Osteoblast (primary cell): Measurements from ENCODE around the gene C12orf57. TPM values are rescaled to one million over a fixed set of nuclear protein-coding genes. Genes with fewer than 3 reads are reported as not detected.

Source experiments
- DNase-seq: peaks from one replicate; pipeline ENCODE4 v3.0.0; 2011; ENCODE audit warnings: low spot score, mixed read lengths; ENCODE audit not compliant: insufficient read length; ENCODE audit errors: missing footprints
- H2AFZ ChIP-seq: 2 replicates; pipeline ENCODE4 v1.6.0; 2011; ENCODE audit warnings: mild to moderate bottlenecking, low read length
- H3K27ac ChIP-seq: 2 replicates; pipeline ENCODE4 v1.5.1; 2011; ENCODE audit warnings: mild to moderate bottlenecking, low read depth, low read length, moderate library complexity
- H3K27me3 ChIP-seq: 2 replicates; pipeline ENCODE4 v1.6.0; 2012; ENCODE audit warnings: mild to moderate bottlenecking, control low read depth, inconsistent platforms, low read length, moderate library complexity; ENCODE audit not compliant: insufficient read depth
- H3K36me3 ChIP-seq: 2 replicates; pipeline ENCODE4 v1.5.1; 2011; ENCODE audit warnings: mild to moderate bottlenecking, low read length, control low read depth, moderate library complexity; ENCODE audit not compliant: insufficient read depth
- H3K4me1 ChIP-seq: 2 replicates; pipeline ENCODE4 v1.5.1; 2011; ENCODE audit warnings: mild to moderate bottlenecking, low read length, control low read depth, moderate library complexity; ENCODE audit not compliant: insufficient read depth
- H3K4me2 ChIP-seq: 2 replicates; pipeline ENCODE4 v1.6.0; 2011; ENCODE audit warnings: mild to moderate bottlenecking, low read length; ENCODE audit not compliant: insufficient read depth
- H3K4me3 ChIP-seq: fragments of 200-600 bp; sonication (generic); 3 replicates; pipeline ENCODE4 v1.5.1; 2012; ENCODE audit warnings: mild to moderate bottlenecking, low read length, inconsistent platforms; ENCODE audit not compliant: insufficient read depth
- H3K79me2 ChIP-seq: 2 replicates; pipeline ENCODE4 v1.6.0; 2012; ENCODE audit warnings: mild to moderate bottlenecking, low read length, control low read depth, inconsistent platforms; ENCODE audit not compliant: insufficient read depth
- H3K9me3 ChIP-seq: 2 replicates; pipeline ENCODE4 v1.5.1; 2011; ENCODE audit warnings: low read depth, low read length, control low read depth
- H4K20me1 ChIP-seq: 2 replicates; pipeline ENCODE4 v1.6.0; 2012; ENCODE audit warnings: mild to moderate bottlenecking, low read length, control low read depth; ENCODE audit not compliant: insufficient read depth
- CTCF ChIP-seq: IDR thresholded peaks from 2 replicates; pipeline ENCODE4 v1.5.1; 2011; ENCODE audit warnings: mild to moderate bottlenecking, low read depth, low read length, moderate library complexity; ENCODE audit errors: extremely low read depth
- total RNA-seq: library from RNA; depleted of rRNA; stranded (reverse); fragments of >200 nt; gene quantifications from 2 replicates; pipeline ENCODE4 v1.2.3, GENCODE V29; 2012

Gene C12orf57
- total RNA-seq, 1 donor: 81.4 TPM

- H3K27me3 ChIP-seq: no peaks in the 10 kb centered on the region
- H4K20me1 ChIP-seq: peaks cover 31% of the 10 kb centered on the region
- H3K4me3 ChIP-seq: peak overlapping the region; percentile 89
- DNase-seq: peak; percentile 92
- peaks cover 55% of the 10 kb centered on the region for H3K4me1 ChIP-seq
- no peaks in the 10 kb centered on the region for H3K9me3 ChIP-seq
- no peak overlapping the region for H2AFZ ChIP-seq
- peak overlapping the region; percentile 34 for H3K27ac ChIP-seq
- H3K4me2 ChIP-seq: peak overlapping the region; percentile 94
- peaks cover 58% of the 10 kb centered on the region for H3K79me2 ChIP-seq
- TF ChIP-seq CTCF: no peak
- H3K36me3 ChIP-seq: peaks cover 8% of the 10 kb centered on the region
Observed at GRCh38 chr12:6928022-6928702, 15.7 kb upstream of the C12orf57 start.

DNA sequence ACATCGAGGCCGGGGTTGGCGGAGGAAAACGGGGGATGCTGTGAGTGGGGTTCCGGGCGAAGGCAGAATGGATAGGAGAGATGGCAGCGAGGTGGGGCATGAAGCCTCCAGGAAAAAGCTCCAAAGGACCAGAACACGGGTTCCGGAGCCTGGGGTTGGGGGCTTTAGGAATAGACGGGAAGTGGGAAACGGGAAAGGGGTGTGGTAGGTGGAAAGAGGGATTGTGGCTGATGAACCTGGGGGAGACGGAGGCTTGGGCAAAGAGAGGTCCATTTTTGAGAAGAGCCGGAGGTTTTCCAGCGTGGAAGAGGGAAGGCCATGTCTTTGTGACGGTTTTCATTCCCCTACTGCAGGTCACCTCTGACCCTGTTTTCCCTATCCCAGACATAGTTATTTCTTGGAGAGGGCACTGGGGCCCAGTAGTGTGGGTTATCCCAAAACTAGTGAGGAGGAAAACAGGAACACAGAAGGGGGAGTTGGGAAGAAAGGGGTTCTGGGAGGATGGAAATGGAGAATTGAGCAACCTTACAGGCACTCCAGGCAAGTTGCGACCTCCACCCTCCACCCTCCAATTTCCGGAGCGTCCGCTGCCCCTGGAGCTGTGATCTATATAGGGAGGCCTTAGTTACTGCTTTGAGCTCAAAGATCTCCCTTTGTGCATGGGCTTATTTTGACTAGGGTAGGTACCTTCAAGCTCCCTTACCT is 15.0 kb upstream of the C12orf57 start:
- no peaks in the 10 kb centered on the region for H3K27me3 ChIP-seq
- peak overlapping the region; percentile 94 for H3K4me2 ChIP-seq
- H3K4me1 ChIP-seq: peaks cover 62% of the 10 kb centered on the region
- H3K36me3 ChIP-seq: peaks cover 6% of the 10 kb centered on the region
- DNase-seq: peak; percentile 87
- peaks cover 38% of the 10 kb centered on the region for H4K20me1 ChIP-seq
- no peak overlapping the region for H2AFZ ChIP-seq
- peak overlapping the region; percentile 34 for H3K27ac ChIP-seq
- no peak for TF ChIP-seq CTCF
- no peaks in the 10 kb centered on the region for H3K9me3 ChIP-seq
- H3K79me2 ChIP-seq: peaks cover 65% of the 10 kb centered on the region
- peak overlapping the region; percentile 89 for H3K4me3 ChIP-seq

DNA sequence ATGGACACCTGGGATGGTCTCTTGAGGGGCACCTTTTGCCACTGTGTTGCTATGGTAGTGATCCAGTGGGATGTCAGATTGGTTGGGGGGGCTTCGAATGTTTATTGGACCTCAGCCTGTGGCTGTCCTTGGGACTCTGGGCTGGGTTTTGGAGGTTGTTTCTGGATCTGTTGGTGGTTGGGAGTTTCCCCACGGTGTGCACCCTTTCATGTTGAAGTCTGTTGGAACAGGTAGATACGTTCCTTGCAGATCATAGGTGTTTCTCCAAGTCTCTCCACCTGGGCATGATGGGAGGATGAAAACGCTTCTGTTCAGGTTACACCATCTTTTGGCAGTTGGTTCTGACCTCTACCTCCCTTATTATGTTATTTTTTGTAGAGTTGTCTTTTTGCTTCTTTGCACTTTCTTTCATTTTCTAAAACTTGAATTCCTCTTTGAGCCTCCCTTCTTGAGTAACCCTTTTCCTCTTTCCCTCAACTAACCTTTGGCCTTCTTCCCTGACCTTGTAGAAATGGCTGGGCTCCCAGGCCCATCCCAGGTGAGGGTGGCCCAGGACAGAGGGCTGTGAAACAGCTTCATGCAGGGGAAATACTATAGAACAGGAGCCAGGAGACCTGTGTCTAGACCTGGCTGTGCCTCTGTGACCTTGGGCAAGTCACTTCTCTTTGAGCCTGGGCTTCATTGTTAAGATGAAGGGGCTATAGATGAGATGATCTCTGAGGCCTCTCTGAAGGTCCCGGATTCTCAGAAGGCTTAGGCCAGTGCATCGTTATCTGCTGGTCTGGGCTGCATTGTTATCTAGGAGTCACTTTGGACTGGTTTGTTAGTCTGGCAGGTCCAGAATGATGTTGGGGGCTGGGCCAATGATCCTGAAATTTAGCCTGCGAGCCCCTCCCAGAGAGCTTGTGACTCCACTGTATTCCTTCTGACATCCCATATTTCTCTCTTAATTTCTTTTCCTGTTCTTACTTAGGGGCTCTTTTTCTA is 14.1 kb upstream of the C12orf57 start:
- H4K20me1 ChIP-seq: peaks cover 44% of the 10 kb centered on the region
- H3K4me1 ChIP-seq: peaks cover 65% of the 10 kb centered on the region
- TF ChIP-seq CTCF: no peak
- H3K36me3 ChIP-seq: peaks cover 15% of the 10 kb centered on the region
- H3K27me3 ChIP-seq: no peaks in the 10 kb centered on the region
- H3K79me2 ChIP-seq: peaks cover 69% of the 10 kb centered on the region
- H2AFZ ChIP-seq: no peak overlapping the region
- H3K4me3 ChIP-seq: peak overlapping the region; percentile 89
- peak overlapping the region; percentile 34 for H3K27ac ChIP-seq
- DNase-seq: peak; percentile 79
- H3K4me2 ChIP-seq: peak overlapping the region; percentile 94
- H3K9me3 ChIP-seq: no peaks in the 10 kb centered on the region
